OCI-LY1 (cell line): Measurements from ENCODE around the gene COX6A2.

ENCODE experiments used
- EZH2 ChIP-seq: fragments of 200-600 bp; sonication (generic), shearing (Covaris generic); IDR thresholded peaks from 2 replicates; pipeline ENCODE4 v1.8.0; 2017; ENCODE audit warnings: borderline replicate concordance, mixed run types, mild to moderate bottlenecking, antibody characterized with exemption, low read length, moderate library complexity, mixed read lengths
- TF ChIP-seq, protein P1 (sequence below): fragments of 200-600 bp; sonication (generic), shearing (Covaris generic); IDR thresholded peaks from 2 replicates; pipeline ENCODE4 v1.5.1; 2017; ENCODE audit warnings: mild to moderate bottlenecking, antibody characterized with exemption, low read length, moderate library complexity, mixed read lengths

DNA sequence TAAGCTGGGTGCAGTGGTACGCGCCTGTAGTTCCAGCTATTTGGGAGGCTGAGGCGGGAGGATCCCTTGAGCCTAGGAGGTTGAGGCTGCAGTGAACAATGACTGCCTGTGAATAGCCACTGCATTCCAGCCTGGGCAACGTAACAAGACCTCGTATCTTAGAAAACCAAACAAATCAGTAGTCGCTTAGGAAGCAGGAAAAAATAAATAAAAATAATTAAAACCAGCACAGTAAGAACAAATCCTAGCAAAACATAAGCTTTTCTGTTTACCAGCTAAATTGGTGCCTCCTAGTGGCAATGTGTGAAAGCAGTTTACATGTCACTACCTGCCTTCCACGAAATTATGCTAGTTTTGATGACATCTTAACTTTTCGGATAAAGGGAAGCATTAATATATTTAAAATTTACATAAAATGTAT lies 32.4 kb upstream of the COX6A2 start:
- TF ChIP-seq, protein P1, sequence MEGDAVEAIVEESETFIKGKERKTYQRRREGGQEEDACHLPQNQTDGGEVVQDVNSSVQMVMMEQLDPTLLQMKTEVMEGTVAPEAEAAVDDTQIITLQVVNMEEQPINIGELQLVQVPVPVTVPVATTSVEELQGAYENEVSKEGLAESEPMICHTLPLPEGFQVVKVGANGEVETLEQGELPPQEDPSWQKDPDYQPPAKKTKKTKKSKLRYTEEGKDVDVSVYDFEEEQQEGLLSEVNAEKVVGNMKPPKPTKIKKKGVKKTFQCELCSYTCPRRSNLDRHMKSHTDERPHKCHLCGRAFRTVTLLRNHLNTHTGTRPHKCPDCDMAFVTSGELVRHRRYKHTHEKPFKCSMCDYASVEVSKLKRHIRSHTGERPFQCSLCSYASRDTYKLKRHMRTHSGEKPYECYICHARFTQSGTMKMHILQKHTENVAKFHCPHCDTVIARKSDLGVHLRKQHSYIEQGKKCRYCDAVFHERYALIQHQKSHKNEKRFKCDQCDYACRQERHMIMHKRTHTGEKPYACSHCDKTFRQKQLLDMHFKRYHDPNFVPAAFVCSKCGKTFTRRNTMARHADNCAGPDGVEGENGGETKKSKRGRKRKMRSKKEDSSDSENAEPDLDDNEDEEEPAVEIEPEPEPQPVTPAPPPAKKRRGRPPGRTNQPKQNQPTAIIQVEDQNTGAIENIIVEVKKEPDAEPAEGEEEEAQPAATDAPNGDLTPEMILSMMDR: peak; percentile 60
- no peak for TF ChIP-seq EZH2
